Liver (tissue), 3 donors: ENCODE data around the gene RNF41.

ENCODE experiments used
- EGR1 ChIP-seq, 2 donors: IDR thresholded peaks; 2 replicates each; pipeline ENCODE4 v1.6.1; 2016 to 2018; ENCODE audit warnings: antibody characterized with exemption in 2 of 2, low read depth in 2 of 2
- JUND ChIP-seq, 2 donors: IDR thresholded peaks; 2 replicates each; pipeline ENCODE4 v1.6.1; 2016; ENCODE audit warnings: antibody characterized with exemption in 2 of 2
- RAD21 ChIP-seq, 2 donors: IDR thresholded peaks; 2 replicates each; pipeline ENCODE4 v1.6.1; 2016; ENCODE audit warnings: antibody characterized with exemption in 2 of 2, mild to moderate bottlenecking in 2 of 2
- TAF1 ChIP-seq: conservative IDR thresholded peaks from 2 replicates; pipeline ENCODE4 v1.6.1; 2016; ENCODE audit warnings: antibody characterized with exemption, mild to moderate bottlenecking
- YY1 ChIP-seq: IDR thresholded peaks from 2 replicates; pipeline ENCODE4 v1.6.1; 2016; ENCODE audit warnings: antibody characterized with exemption, mild to moderate bottlenecking
- TF ChIP-seq, protein P1 (sequence below): IDR thresholded peaks from 2 replicates; pipeline ENCODE4 v1.6.1; 2016; ENCODE audit warnings: antibody characterized with exemption, mild to moderate bottlenecking
- TF ChIP-seq, protein P2 (sequence below): IDR thresholded peaks from 2 replicates; pipeline ENCODE4 v1.6.1; 2016; ENCODE audit warnings: antibody characterized with exemption
- TF ChIP-seq, protein P3 (sequence below): fragments of 150-350 bp; IDR thresholded peaks from 2 replicates; pipeline ENCODE4 v1.5.1; 2017; ENCODE audit warnings: improper control_type of control experiment, low read depth, low read length; ENCODE audit not compliant: missing input control
- donor health status: healthy.
- donor health status: healthy.

DNA sequence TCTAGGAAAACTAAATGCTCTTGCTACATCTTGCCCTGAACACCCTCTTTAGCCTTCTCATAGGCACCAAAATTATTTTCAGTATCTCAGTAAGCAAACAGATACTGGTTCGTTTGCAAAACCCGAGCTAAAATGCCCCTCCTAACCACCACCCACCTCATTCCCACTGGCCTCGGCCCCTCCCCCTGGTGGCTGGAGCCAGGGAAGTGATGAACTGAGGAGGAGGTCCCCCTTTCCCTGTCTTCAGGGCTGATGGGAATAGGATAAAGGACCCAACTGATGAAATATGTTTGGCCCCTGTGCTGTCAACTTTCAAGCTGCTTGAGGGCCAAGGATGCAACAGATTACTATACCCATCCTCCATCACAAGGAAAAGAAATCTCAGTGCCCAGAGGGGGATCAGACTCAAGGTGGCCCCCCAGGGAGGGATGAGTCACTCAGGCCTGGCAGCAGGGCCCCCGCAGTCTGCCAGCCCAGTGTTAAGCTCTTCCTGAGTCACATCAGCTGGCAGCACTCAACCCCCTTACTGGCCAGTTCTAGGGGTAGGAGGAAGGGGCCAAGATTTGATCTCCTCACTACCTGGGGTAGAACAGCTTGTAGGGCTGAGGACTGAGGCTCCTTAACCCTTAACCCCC, 34.7 kb upstream of the RNF41 start:
- TF ChIP-seq, protein P1, sequence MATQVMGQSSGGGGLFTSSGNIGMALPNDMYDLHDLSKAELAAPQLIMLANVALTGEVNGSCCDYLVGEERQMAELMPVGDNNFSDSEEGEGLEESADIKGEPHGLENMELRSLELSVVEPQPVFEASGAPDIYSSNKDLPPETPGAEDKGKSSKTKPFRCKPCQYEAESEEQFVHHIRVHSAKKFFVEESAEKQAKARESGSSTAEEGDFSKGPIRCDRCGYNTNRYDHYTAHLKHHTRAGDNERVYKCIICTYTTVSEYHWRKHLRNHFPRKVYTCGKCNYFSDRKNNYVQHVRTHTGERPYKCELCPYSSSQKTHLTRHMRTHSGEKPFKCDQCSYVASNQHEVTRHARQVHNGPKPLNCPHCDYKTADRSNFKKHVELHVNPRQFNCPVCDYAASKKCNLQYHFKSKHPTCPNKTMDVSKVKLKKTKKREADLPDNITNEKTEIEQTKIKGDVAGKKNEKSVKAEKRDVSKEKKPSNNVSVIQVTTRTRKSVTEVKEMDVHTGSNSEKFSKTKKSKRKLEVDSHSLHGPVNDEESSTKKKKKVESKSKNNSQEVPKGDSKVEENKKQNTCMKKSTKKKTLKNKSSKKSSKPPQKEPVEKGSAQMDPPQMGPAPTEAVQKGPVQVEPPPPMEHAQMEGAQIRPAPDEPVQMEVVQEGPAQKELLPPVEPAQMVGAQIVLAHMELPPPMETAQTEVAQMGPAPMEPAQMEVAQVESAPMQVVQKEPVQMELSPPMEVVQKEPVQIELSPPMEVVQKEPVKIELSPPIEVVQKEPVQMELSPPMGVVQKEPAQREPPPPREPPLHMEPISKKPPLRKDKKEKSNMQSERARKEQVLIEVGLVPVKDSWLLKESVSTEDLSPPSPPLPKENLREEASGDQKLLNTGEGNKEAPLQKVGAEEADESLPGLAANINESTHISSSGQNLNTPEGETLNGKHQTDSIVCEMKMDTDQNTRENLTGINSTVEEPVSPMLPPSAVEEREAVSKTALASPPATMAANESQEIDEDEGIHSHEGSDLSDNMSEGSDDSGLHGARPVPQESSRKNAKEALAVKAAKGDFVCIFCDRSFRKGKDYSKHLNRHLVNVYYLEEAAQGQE = no peak
- TF ChIP-seq, protein P2, sequence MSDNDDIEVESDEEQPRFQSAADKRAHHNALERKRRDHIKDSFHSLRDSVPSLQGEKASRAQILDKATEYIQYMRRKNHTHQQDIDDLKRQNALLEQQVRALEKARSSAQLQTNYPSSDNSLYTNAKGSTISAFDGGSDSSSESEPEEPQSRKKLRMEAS = no peak
- TF ChIP-seq JUND (IDR thresholded peaks at IDR 0.05) = no peak
- no peak for TF ChIP-seq YY1
- TF ChIP-seq, protein P3, sequence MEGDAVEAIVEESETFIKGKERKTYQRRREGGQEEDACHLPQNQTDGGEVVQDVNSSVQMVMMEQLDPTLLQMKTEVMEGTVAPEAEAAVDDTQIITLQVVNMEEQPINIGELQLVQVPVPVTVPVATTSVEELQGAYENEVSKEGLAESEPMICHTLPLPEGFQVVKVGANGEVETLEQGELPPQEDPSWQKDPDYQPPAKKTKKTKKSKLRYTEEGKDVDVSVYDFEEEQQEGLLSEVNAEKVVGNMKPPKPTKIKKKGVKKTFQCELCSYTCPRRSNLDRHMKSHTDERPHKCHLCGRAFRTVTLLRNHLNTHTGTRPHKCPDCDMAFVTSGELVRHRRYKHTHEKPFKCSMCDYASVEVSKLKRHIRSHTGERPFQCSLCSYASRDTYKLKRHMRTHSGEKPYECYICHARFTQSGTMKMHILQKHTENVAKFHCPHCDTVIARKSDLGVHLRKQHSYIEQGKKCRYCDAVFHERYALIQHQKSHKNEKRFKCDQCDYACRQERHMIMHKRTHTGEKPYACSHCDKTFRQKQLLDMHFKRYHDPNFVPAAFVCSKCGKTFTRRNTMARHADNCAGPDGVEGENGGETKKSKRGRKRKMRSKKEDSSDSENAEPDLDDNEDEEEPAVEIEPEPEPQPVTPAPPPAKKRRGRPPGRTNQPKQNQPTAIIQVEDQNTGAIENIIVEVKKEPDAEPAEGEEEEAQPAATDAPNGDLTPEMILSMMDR = no peak
- no peak for TF ChIP-seq RAD21 (IDR thresholded peaks at IDR 0.05)
- TF ChIP-seq TAF1 = no peak
- TF ChIP-seq EGR1 (IDR thresholded peaks at IDR 0.05; ENCODE audit: low read depth in 2 of 2) = no peak
